Stimulated activated CD4-positive, alpha-beta T cell treated with anti-CD3 and anti-CD28 coated beads, TNF-alpha, amount 100 ng/mL, for 1 hour (primary cell): Measurements from ENCODE around the gene ARID2.

ENCODE experiments used
- DNase-seq, 3 donors: peaks; one replicate each; pipeline ENCODE4 v3.0.0-alpha.2; 2020; ENCODE audit warnings: low read depth in 3 of 3, low spot score in 1 of 3

The ARID2 gene

DNA sequence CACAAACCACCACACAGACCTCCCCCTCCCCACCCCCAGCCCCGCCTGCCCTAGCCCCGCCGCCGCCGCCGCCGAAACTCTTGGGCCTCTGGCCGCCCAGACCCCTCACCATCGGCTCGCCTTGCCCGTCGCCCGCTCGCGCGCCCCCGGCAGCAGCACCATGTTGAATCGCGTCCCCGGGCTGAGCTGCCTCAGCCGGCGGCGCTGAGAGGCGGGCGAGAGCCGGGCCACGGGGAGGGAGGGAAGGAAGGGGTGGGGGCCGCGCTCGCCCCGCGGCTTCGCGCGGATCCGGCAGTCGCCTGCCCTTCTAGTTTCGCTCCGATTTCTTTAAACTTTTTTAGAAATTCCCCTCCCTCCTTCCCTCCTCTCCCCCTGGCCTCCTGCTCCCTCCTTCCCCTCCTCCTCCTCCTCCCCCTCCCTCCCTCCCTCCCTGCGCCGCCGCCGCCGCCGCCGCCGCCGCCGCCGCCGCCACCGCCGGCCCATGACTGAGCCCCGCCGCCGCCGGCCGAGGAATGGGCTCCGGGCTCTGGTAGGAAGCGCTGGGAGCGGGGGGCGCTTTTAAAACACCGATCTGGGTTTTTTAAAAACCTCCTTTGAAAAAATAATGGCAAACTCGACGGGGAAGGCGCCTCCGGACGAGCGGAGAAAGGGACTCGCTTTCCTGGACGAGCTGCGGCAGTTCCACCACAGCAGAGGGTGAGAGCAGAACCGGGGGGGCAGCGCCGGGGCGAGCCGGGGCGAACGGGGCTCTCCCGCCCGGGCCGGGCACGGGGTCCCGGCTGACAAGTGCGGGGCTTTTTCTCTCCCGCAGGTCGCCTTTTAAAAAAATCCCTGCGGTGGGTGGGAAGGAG is at the start of gene ARID2:
Gene ARID2 (plus strand): TSS at position 474 of the 851 bp plus-strand sequence. CDS start 131 bp downstream, at position 605.
- DNase-seq, result peak in 2 of 3 donors; percentile 25 to 55

GRCh38 chr12:45680362-45680761 is 49.1 kb upstream of the ARID2 start:
- no peak for DNase-seq

DNA sequence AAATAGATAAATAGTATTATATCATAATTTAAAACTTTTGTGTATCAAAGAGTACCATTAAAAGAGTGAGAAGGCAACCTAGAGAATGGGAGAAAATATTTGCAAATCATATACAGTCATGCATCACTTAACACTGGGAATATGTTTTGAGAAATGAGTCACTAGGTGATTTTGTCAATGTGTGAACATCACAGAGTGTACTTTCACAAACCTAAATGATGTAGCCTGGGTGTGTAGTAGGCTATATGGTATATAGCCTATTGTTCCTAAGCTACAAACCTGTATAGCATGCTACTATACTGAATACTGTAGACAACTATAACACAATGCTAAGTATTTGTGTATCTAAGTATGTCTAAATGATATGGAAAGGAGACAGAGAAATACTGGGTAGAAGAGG is 48.0 kb upstream of the ARID2 start:
- DNase-seq, result no peak

DNA sequence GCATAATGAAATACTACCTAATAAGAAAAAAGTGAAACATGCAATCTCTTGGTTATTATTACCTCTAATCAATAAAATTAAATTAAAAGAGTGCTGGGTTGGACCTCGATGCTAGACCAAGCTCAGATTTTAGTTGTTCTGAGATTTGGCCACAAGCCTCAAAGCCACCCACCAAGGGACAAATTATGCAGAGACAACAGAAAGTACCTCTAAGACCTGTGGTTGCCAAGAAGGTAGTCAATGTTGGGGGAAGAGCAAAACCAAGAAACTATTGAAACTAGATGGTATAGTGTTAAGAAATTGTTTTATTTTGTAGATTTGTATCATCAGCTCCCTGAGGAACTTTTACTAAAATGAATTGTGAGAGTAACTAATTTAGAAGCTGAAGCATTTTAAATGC is 43.8 kb upstream of the ARID2 start:
- no peak for DNase-seq

DNA sequence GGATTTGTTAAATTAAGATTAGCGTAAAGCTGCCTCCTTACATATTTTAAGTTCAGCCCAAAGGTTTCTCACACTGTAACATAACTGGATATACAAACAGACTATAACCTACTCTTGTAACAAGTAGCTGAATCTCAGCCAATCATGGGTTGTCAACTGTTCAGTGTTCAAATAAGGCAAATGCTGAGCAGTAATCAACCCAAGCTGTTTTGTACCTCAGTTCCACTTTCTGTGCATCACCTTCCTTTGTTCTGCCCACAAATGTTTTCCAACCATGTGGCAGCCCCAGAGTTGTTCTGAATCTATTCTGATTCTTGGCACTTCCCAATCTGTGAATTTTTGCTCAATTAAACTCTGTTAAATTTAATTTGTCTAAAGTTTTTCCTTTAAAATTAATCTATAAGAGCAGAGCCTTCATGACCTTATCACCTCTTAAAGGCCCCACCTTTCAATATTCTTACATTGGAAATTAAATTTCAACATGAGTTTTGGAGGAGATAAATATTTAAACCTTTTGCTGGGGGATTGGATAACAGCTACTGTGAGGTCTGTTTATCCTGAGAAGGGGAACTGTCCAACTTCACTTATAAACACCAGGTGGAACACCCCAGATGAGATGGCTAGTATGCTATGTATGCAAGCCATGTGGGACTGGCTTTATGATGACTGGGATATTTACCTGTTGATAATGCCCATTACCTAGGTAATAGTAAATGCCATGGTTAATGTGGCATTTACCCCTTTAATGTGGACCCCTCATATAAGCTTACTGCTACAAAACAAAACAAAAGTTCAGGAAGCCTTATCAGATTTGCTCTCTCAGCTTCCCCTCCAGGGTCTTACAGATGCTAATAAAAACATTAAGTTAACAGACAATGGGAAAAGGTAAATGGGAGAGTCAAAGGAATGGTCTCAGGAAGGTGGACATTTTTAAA is 42.2 kb upstream of the ARID2 start:
- no peak for DNase-seq

DNA sequence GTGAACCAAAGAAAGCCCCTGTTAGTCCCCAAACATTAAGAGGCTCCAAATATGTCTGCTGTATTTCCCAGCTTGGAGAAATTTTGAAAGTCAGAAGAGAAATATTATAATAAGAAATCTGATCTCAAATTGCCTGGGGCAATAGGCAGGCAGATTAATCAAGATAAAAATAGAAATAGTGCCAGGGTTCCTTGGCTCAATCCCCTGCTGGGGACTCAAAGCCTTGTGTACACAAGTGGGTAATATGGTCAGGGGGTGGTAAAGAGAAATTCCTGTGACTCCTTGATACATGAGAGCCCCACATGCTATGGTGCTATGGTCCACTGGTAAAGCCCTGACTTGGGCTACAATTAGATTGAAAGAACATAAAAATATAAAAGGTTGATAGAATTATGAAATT is 41.3 kb upstream of the ARID2 start:
- no peak for DNase-seq

GRCh38 chr12:45695035-45695434 is 34.5 kb upstream of the ARID2 start:
- DNase-seq, result no peak

- DNase-seq, result no peak
These were observed 33.9 kb upstream of the ARID2 start for GRCh38 chr12:45695606-45696005.

DNA sequence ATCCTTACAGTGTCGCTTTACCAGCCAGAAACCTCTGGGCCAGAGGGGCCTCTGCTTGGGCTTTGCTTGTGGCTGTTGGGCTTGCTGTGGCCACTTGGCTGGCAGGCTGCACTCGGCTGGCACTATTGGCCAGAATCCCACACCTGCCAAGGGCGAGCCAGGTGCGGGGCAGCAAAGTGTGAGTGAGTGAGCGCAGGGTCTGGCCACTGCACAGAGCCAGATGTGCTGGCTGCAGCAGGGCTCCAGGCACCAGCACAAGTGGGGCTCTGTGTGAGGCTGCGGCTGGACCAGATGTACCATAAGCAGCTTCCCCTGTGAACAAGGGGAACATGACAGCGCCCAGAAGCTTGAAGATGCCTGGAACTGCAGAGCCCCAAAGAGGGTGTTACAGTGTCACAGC is 33.5 kb upstream of the ARID2 start:
- DNase-seq, result no peak

GRCh38 chr12:45697371-45697770 is 32.1 kb upstream of the ARID2 start:
- no peak for DNase-seq

GRCh38 chr12:45701296-45701695 is 28.2 kb upstream of the ARID2 start:
- DNase-seq, result no peak

- DNase-seq, result no peak
These were observed 25.6 kb upstream of the ARID2 start for GRCh38 chr12:45703942-45704341.

DNA sequence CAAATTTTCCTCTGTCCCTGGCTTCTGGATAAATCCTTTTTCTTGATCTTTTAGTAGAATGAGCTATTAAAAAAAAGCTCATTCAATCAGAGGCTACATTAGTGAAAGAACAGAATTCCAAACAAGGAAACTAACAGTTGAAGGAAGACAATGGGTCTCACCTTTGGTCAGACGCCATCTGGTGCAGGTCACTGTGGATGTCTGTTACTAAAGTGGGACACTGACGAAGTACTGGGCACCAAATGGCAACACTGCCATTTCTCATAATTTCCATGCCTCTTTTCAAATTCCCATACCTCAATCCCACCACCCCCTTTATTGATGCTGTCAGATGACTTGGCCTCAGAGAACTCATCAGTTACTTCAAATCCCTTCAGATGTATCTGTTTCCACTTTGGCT is 24.5 kb upstream of the ARID2 start:
- DNase-seq, result no peak

DNA sequence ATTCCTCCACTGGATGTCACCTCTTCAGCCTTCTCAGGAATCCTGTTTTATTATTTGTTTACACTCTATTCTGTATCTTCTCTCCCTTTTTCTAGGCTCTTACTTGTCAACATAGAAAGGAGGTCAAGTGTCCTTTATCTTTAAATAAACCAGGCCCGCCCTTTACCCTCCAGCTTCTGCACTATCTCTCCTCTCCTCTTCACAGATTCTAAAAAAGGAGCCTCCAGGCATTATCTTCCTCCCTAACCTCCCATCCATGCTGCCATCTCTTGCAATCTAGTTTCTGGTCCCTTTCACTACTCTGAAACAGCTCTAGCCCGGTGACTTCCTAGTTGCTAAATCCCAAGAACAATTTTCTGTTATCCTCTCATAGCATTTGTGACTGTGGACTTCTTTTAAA is 24.1 kb upstream of the ARID2 start:
- DNase-seq, result no peak

GRCh38 chr12:45707241-45707857 is 22.2 kb upstream of the ARID2 start:
- DNase-seq, result no peak

- DNase-seq, result no peak
These were observed 21.1 kb upstream of the ARID2 start for GRCh38 chr12:45708363-45708762.

- no peak for DNase-seq
These were observed 20.6 kb upstream of the ARID2 start for GRCh38 chr12:45708901-45709300.

DNA sequence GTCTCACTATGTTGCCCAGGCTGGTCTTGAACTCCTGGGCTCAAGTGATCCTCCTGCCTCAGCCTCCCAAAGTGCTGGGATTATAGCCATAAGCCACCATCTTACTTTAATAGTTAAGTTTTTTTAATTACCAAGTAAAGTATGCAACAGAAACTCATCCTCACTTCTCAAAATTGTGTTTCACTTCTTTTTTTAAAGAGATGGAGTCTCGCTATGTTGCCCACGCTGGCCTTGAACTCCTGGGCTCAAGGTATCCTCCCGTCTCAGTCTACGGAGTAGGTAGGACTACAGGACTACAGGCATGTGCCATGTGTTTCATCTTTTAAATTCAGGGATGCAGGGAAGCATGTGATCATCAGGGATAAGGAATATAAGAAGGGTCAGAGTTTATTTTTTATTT is 17.2 kb upstream of the ARID2 start:
- DNase-seq, result no peak

DNA sequence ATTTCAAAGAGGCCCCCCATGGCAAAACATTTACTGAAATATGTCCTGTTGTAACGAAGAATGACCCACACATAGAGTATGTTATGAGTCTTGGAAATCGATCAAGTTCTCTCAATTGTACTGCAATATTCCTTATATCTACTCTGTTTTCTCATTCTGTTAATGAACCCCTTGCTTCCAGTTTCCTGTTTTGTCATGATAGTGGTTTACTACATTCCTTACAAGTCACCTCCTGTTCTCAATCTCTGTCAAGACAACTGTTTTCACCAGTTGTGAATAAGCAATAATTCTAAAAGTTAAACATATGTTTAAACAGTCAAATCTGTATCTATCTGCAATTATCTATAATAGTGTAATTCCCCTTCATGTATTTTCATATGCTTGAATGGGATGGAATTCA is 16.4 kb upstream of the ARID2 start:
- DNase-seq, result no peak

- no peak for DNase-seq
These were observed 11.2 kb upstream of the ARID2 start for GRCh38 chr12:45718306-45718705.

- DNase-seq, result no peak
These were observed 9.4 kb upstream of the ARID2 start for GRCh38 chr12:45720069-45720468.

DNA sequence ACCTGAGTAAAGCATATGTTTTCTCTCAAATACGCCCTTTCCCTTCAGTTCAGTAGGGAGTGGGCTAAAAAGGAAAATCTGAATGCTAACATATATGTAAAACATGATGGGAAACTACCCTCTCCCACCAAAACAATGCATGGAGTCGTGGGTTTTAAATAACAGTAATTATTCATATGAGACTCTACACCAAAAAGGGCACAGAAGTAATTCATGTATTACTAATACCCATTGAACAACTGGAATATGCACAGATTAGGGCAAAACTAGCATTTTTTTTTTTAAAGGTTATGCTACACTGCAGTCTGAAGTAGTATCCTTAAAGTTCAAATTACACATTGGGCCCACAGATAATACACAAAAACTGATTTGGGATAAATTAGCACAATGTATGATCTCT is 8.1 kb upstream of the ARID2 start:
- no peak for DNase-seq
